HCT116 (cell line): Measurements from ENCODE around the gene UBE2M. TPM values are rescaled to one million over a fixed set of nuclear protein-coding genes. Genes with fewer than 3 reads are reported as not detected.

ENCODE experiments used
- ATAC-seq: fragments of 200-7000 bp; cut with Tn5 transposase; 2 replicates; pipeline ENCODE4 v1.9.1; 2020; ENCODE audit warnings: mild to moderate bottlenecking, moderate library complexity
- BruUV-seq: library from RNA; stranded (reverse); fragments of 400-500 nt; replicated peaks from 2 replicates; lab custom pipeline; 2021; lab: Mats Ljungman, UMichigan
- CTCF ChIA-PET: fragments of 300-600 bp; sonication (Branson Sonifier 250); formaldehyde crosslinking; loops from one replicate; lab custom pipeline; 2021; ENCODE audit warnings: antibody characterized with exemption; lab: Charles Lee
- POLR2A ChIA-PET: fragments of 300-600, 350-600 bp; sonication (Branson Sonifier 250); formaldehyde crosslinking; loops from one replicate; lab custom pipeline; 2021; ENCODE audit warnings: antibody characterized with exemption; lab: Charles Lee
- RAD21 ChIA-PET, 2 experiments: fragments of 300-600 bp; sonication (Branson Sonifier 250); formaldehyde crosslinking; loops; one replicate each; lab custom pipeline; 2023; ENCODE audit warnings: low total read pairs in 2 of 2; ENCODE audit not compliant: uncharacterized antibody in 2 of 2, unreplicated experiment in 2 of 2, low non-redundant PET in 1 of 2; lab: Charles Lee
- DNase-seq: peaks from one replicate; pipeline ENCODE4 v3.0.0-alpha.2; 2010; ENCODE audit warnings: low read depth, low spot score
- H2AFZ ChIP-seq: fragments of 200-600 bp; shearing (Covaris generic), sonication (generic); 2 replicates; pipeline ENCODE4 v1.6.1; 2017; ENCODE audit warnings: low read depth, mixed run types, mixed read lengths, antibody characterized with exemption, low read length; ENCODE audit not compliant: poor library complexity, severe bottlenecking
- H3K27ac ChIP-seq: 2 replicates; pipeline ENCODE4 v1.5.1; 2012; ENCODE audit warnings: low read depth, low read length
- H3K27me3 ChIP-seq: fragments of 200-600 bp; sonication (generic); 2 replicates; pipeline ENCODE4 v1.6.1; 2016; ENCODE audit warnings: mixed run types, low read length, mixed read lengths; ENCODE audit not compliant: insufficient read depth
- H3K36me3 ChIP-seq, 2 experiments: fragments of 200-500 bp in 1 of 2; fragments of 200-600 bp in 1 of 2; sonication (Bioruptor generic) in 1 of 2; sonication (generic) in 1 of 2; 2 replicates each; pipeline versions ENCODE4 v1.5.1 to v1.6.1; 2014 to 2016; ENCODE audit warnings: low read length in 2 of 2, inconsistent platforms in 1 of 2, mixed read lengths in 1 of 2, mixed run types in 1 of 2; ENCODE audit not compliant: insufficient read depth in 2 of 2, control insufficient read depth in 1 of 2
- H3K4me1 ChIP-seq, 2 experiments: fragments of 200-600 bp in 1 of 2; sonication (generic) in 1 of 2; 2 replicates each; pipeline versions ENCODE4 v1.5.1 to v1.6.1; 2012 to 2017; ENCODE audit warnings: low read length in 2 of 2, inconsistent platforms in 1 of 2, mild to moderate bottlenecking in 1 of 2, mixed read lengths in 1 of 2, mixed run types in 1 of 2, moderate library complexity in 1 of 2; ENCODE audit not compliant: insufficient read depth in 2 of 2, control insufficient read depth in 1 of 2
- H3K4me2 ChIP-seq: fragments of 200-600 bp; sonication (generic); 2 replicates; pipeline ENCODE4 v1.6.1; 2017; ENCODE audit warnings: mixed run types, low read length, mixed read lengths
- H3K4me3 ChIP-seq, 2 experiments: fragments of 200-600 bp in 1 of 2; sonication (generic) in 1 of 2; replicated peaks in 1 of 2; 2 replicates each; pipeline ENCODE4 v1.5.1; 2011 to 2016; ENCODE audit warnings: low read length in 2 of 2, control low read depth in 1 of 2, low read depth in 1 of 2, mild to moderate bottlenecking in 1 of 2, mixed read lengths in 1 of 2, mixed run types in 1 of 2
- H3K79me2 ChIP-seq: fragments of 200-600 bp; sonication (generic); 2 replicates; pipeline ENCODE4 v1.6.1; 2017; ENCODE audit warnings: mild to moderate bottlenecking, mixed run types, low read length, moderate library complexity, mixed read lengths; ENCODE audit not compliant: insufficient read depth
- H3K9ac ChIP-seq: fragments of 200-600 bp; sonication (generic); 2 replicates; pipeline ENCODE4 v1.6.1; 2016; ENCODE audit warnings: low read length, mixed read lengths
- H3K9me2 ChIP-seq: fragments of 200-600 bp; sonication (generic), shearing (Covaris generic); 2 replicates; pipeline ENCODE4 v1.6.1; 2017; ENCODE audit warnings: mixed run types, mild to moderate bottlenecking, moderate library complexity; ENCODE audit not compliant: insufficient read depth
- H3K9me3 ChIP-seq, 2 experiments: fragments of 200-500 bp in 1 of 2; fragments of 200-600 bp in 1 of 2; sonication (Bioruptor generic) in 1 of 2; sonication (generic) in 1 of 2; 2 replicates each; pipeline ENCODE4 v1.6.1; 2014 to 2017; ENCODE audit warnings: low read length in 2 of 2, mixed read lengths in 2 of 2, inconsistent platforms in 1 of 2, low read depth in 1 of 2, mild to moderate bottlenecking in 1 of 2, mixed run types in 1 of 2, moderate library complexity in 1 of 2; ENCODE audit not compliant: control insufficient read depth in 1 of 2, insufficient read depth in 1 of 2
- H4K20me1 ChIP-seq: fragments of 200-600 bp; sonication (generic), shearing (Covaris generic); 2 replicates; pipeline ENCODE4 v1.6.1; 2017; ENCODE audit warnings: mixed run types, mild to moderate bottlenecking, moderate library complexity; ENCODE audit not compliant: insufficient read depth
- CBX3 ChIP-seq: IDR thresholded peaks from 2 replicates; pipeline ENCODE4 v1.6.1; 2012; ENCODE audit warnings: low read depth
- CEBPB ChIP-seq: IDR thresholded peaks from 2 replicates; pipeline ENCODE4 v1.6.1; 2012; ENCODE audit warnings: low read depth
- ELF1 ChIP-seq: IDR thresholded peaks from 2 replicates; pipeline ENCODE4 v1.6.1; 2012; ENCODE audit warnings: low read depth, borderline replicate concordance
- EZH2 ChIP-seq: fragments of 200-600 bp; sonication (generic); IDR thresholded peaks from 2 replicates; pipeline ENCODE4 v1.6.1; 2017; ENCODE audit warnings: antibody characterized with exemption, mixed run types
- FOSL1 ChIP-seq: IDR thresholded peaks from 2 replicates; pipeline ENCODE4 v1.6.1; 2012; ENCODE audit warnings: low read depth
- JUND ChIP-seq: IDR thresholded peaks from 2 replicates; pipeline ENCODE4 v1.6.1; 2012
- POLR2A ChIP-seq: IDR thresholded peaks from 2 replicates; pipeline ENCODE4 v1.7.0; 2011; ENCODE audit warnings: borderline replicate concordance; ENCODE audit not compliant: insufficient read depth, insufficient read length; ENCODE audit errors: extremely low read depth
- POLR2AphosphoS5 ChIP-seq: IDR thresholded peaks from 2 replicates; pipeline ENCODE4 v1.6.1; 2011; ENCODE audit warnings: mild to moderate bottlenecking, low read depth, low read length, moderate library complexity
- SP1 ChIP-seq: IDR thresholded peaks from 2 replicates; pipeline ENCODE4 v1.6.1; 2012; ENCODE audit warnings: low read depth
- SRF ChIP-seq: IDR thresholded peaks from 2 replicates; pipeline ENCODE4 v1.6.1; 2012; ENCODE audit warnings: low read depth
- TCF7L2 ChIP-seq: IDR thresholded peaks from 2 replicates; pipeline ENCODE4 v1.7.0; 2011; ENCODE audit warnings: borderline replicate concordance, inconsistent platforms; ENCODE audit not compliant: insufficient read depth, insufficient read length; ENCODE audit errors: extremely low read depth
- YY1 ChIP-seq: IDR thresholded peaks from 2 replicates; pipeline ENCODE4 v1.6.1; 2011; ENCODE audit warnings: low read length, low read depth, moderate library complexity, mild to moderate bottlenecking; ENCODE audit not compliant: insufficient replicate concordance; ENCODE audit errors: extremely low read depth
- ZFX ChIP-seq: fragments of 450-650 bp; IDR thresholded peaks from 2 replicates; pipeline ENCODE4 v1.6.1; 2017
- ZNF274 ChIP-seq: fragments of 200-500 bp; sonication (Bioruptor generic); IDR thresholded peaks from 2 replicates; pipeline ENCODE4 v1.6.1; 2014; ENCODE audit warnings: mild to moderate bottlenecking, low read depth, low read length, inconsistent platforms
- intact Hi-C: fragments of 100-400 bp; cut with micrococcal nuclease; formaldehyde crosslinking; loops from 2 replicates; pipeline ENCODE4 v1.10.0; 2022
- total RNA-seq: library from RNA; stranded (reverse); gene quantifications from one replicate; pipeline ENCODE4 v1.2.1, GENCODE V29; 2021; ENCODE audit not compliant: unreplicated experiment
- TF ChIP-seq, protein P1 (sequence below): IDR thresholded peaks from 2 replicates; pipeline ENCODE4 v1.6.1; 2012
- TF ChIP-seq, protein P2 (sequence below): IDR thresholded peaks from 2 replicates; pipeline ENCODE4 v1.6.1; 2011; ENCODE audit warnings: mild to moderate bottlenecking, low read length, moderate library complexity; ENCODE audit not compliant: insufficient replicate concordance; ENCODE audit errors: extremely low read depth

The UBE2M gene
- total RNA-seq, 1 experiment from 2014 or later = 120 TPM

DNA sequence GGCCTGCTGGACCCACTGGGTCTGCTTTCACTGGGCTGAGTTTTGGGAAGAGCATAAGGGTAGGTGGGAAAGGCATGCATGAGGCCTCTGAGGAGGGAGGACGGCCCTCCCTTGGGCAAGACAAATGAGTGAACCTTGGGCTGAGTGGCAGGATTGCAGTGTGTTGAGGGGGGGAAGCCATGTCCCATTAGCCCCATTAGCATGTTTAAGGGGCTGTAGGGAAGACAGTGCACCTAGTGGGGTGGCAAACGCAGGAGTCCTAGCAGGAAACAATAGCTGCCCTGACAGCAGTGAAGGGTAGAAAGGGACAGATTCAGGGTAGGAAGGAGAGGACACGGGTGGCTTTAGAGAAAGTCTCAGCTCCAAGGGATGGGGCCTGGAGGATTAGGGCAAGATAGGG is 35.7 kb downstream of the UBE2M start:
- Histone ChIP-seq H3K9me3 (no peaks in the 10 kb centered on the region), H3K27me3 (no peaks in the 10 kb centered on the region), H3K36me3 (no peaks in the 10 kb centered on the region), H3K79me2 (peaks cover 12% of the 10 kb centered on the region), H3K4me1 (peaks cover 12 to 26% of the 10 kb centered on the region in 2 experiments), H3K27ac (no peak overlapping the region; the same call in 1 of the 2 replicates), H3K4me3 (no peak overlapping the region), H3K9me2 (no peaks in the 10 kb centered on the region), H4K20me1 (no peaks in the 10 kb centered on the region), H3K4me2 (no peak overlapping the region), H3K9ac (no peak overlapping the region), H2AFZ (no peak overlapping the region)
- intact Hi-C loops = no loop called here
- TF ChIP-seq ZFX (no peak), JUND (no peak), YY1 (no peak), POLR2A (no peak), TCF7L2 (no peak), POLR2AphosphoS5 (no peak), ZNF274 (no peak), FOSL1 (no peak), CEBPB (no peak), ELF1 (no peak), CBX3 (no peak), EZH2 (no peak), SRF (no peak), SP1 (no peak)
- TF ChIP-seq, protein P1, sequence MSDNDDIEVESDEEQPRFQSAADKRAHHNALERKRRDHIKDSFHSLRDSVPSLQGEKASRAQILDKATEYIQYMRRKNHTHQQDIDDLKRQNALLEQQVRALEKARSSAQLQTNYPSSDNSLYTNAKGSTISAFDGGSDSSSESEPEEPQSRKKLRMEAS = no peak
- TF ChIP-seq, protein P2, sequence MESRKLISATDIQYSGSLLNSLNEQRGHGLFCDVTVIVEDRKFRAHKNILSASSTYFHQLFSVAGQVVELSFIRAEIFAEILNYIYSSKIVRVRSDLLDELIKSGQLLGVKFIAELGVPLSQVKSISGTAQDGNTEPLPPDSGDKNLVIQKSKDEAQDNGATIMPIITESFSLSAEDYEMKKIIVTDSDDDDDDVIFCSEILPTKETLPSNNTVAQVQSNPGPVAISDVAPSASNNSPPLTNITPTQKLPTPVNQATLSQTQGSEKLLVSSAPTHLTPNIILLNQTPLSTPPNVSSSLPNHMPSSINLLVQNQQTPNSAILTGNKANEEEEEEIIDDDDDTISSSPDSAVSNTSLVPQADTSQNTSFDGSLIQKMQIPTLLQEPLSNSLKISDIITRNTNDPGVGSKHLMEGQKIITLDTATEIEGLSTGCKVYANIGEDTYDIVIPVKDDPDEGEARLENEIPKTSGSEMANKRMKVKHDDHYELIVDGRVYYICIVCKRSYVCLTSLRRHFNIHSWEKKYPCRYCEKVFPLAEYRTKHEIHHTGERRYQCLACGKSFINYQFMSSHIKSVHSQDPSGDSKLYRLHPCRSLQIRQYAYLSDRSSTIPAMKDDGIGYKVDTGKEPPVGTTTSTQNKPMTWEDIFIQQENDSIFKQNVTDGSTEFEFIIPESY = no peak
- no peak for DNase-seq
- BruUV-seq = no TSS peak
- ChIA-PET POLR2A (interaction anchor here (3.8 kb wide), 1 partner anchor 21 kb away, joined by 31 read pairs; the partner anchor contains the start of gene TRIM28), CTCF (interaction anchor here (1.6 kb wide), 1 partner anchor 9 kb away, joined by 6 read pairs; no protein-coding TSS in a partner anchor), RAD21 (no interaction called here)
- no peak for ATAC-seq
